Small intestine (tissue), 7 donors: Measurements from ENCODE around the gene STIM1. TPM values are rescaled to one million over a fixed set of nuclear protein-coding genes. Genes with fewer than 3 reads are reported as not detected.

Experiments
- DNase-seq, 2 donors: peaks; one replicate each; pipeline versions ENCODE4 v3.0.0 to v3.0.0-alpha.2; 2013
- FAIRE-seq: peaks from 2 replicates; lab custom pipeline; 2012; peaks lifted over from hg19 to GRCh38; lab: Jason Lieb, UNC
- H3K27ac ChIP-seq, 3 donors: one replicate each; pipeline ENCODE4 v1.5.1; 2013; ENCODE audit warnings: low read length in 2 of 3, mild to moderate bottlenecking in 2 of 3, control low read depth in 1 of 3, inconsistent platforms in 1 of 3, low read depth in 1 of 3, moderate library complexity in 1 of 3
- H3K27me3 ChIP-seq, 3 donors: one replicate each; pipeline ENCODE4 v1.6.1; 2013; ENCODE audit warnings: low read length in 3 of 3, inconsistent platforms in 1 of 3; ENCODE audit not compliant: control insufficient read depth in 3 of 3, insufficient read depth in 3 of 3
- H3K36me3 ChIP-seq, 3 donors: one replicate each; pipeline ENCODE4 v1.6.1; 2013; ENCODE audit warnings: low read length in 3 of 3, inconsistent platforms in 1 of 3, low read depth in 1 of 3, mild to moderate bottlenecking in 1 of 3, moderate library complexity in 1 of 3; ENCODE audit not compliant: control insufficient read depth in 3 of 3, insufficient read depth in 2 of 3
- H3K4me1 ChIP-seq, 3 donors: one replicate each; pipeline ENCODE4 v1.6.1; 2013; ENCODE audit warnings: low read length in 2 of 3, inconsistent platforms in 1 of 3, low read depth in 1 of 3, mild to moderate bottlenecking in 1 of 3, moderate library complexity in 1 of 3; ENCODE audit not compliant: control insufficient read depth in 3 of 3, insufficient read depth in 2 of 3
- H3K4me3 ChIP-seq, 3 donors: one replicate each; pipeline ENCODE4 v1.5.1; 2013; ENCODE audit warnings: low read length in 3 of 3, control low read depth in 1 of 3, inconsistent platforms in 1 of 3, low read depth in 1 of 3, mild to moderate bottlenecking in 1 of 3, moderate library complexity in 1 of 3
- H3K9me3 ChIP-seq, 2 donors: one replicate each; pipeline ENCODE4 v1.6.1; 2013; ENCODE audit warnings: low read depth in 1 of 2, low read length in 1 of 2; ENCODE audit not compliant: control insufficient read depth in 2 of 2, insufficient read depth in 1 of 2
- WGBS, 3 donors: extraction: QIAGEN DNeasy Blood & Tissue Kit; methylation state at CpG; one replicate each; pipeline ENCODE4 v1.1.7; 2013; 5-methylcytosine and 5-hydroxymethylcytosine counted together
- polyA plus RNA-seq, 4 donors: library from polyadenylated mRNA; stranded (reverse) in 3 of 4; unstranded in 1 of 4; fragments of 200-250 nt in 3 of 4; fragments of 120-200 nt in 1 of 4; gene quantifications; one replicate each; pipeline versions ENCODE4 v1.2.1 to v1.2.3, GENCODE V29; 2013
- donor health status: healthy with polysubstance abuse.
- donor health status: control.
- donor health status: control.
- donor health status: Bipolar disorder and iron deficiency.
- donor health status: healthy.

STIM1 gene
- polyA plus RNA-seq, 4 donors, result 5.6 to 27.9 (median 11.7) TPM

DNA sequence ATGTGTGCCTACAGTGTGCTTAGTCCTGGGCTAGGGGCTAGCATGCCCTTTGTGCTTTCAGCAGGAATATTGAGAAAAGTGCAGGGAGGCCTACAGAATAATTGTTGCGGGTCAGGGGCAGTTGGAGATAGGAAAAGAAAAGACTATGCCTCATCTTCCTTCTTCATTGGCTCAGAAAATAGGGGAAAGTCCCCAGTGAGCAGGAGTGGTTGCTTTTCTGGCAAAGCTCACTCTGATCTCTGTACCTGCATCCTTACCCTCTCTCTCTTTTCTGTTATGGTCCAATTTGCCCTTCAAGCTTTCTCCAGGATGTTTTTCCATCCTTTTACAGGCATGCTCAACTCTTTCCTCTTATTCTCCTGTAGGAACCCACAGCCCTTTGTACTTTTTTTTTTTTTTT, 209.6 kb downstream of the STIM1 start:
- 61 to 73% (median 63%) methylated on average over 1 of the region's 1 CpG for WGBS, 3 donors
- H3K4me1 ChIP-seq, result no peaks in the 10 kb centered on the region
- FAIRE-seq, result no peak
- DNase-seq, result no peak
- no peaks in the 10 kb centered on the region for H3K27me3 ChIP-seq
- peaks cover 2 to 8% (median 5%) of the 10 kb centered on the region in 3 donors for H3K36me3 ChIP-seq
- no peak overlapping the region for H3K27ac ChIP-seq
- no peak overlapping the region for H3K4me3 ChIP-seq
- H3K9me3 ChIP-seq, result no peaks in the 10 kb centered on the region

GRCh38 chr11:4065601-4066377, 210.3 kb downstream of the STIM1 start:
- Histone ChIP-seq H3K4me3 (no peak overlapping the region), H3K27ac (no peak overlapping the region), H3K36me3 (peaks cover 1 to 9% (median 5%) of the 10 kb centered on the region in 3 donors), H3K9me3 (no peaks in the 10 kb centered on the region), H3K27me3 (no peaks in the 10 kb centered on the region), H3K4me1 (no peaks in the 10 kb centered on the region)
- DNase-seq (no peak), FAIRE-seq (no peak)
- 81 to 97% (median 91%) methylated on average over 2 of the region's 2 CpGs for WGBS, 3 donors

- no peak overlapping the region for H3K27ac ChIP-seq
- no peaks in the 10 kb centered on the region for H3K9me3 ChIP-seq
- FAIRE-seq (no peak), DNase-seq (no peak)
- H3K36me3 ChIP-seq, result peaks cover 2 to 9% (median 3%) of the 10 kb centered on the region in 3 donors
- H3K27me3 ChIP-seq, result no peaks in the 10 kb centered on the region
- H3K4me3 ChIP-seq, result no peak overlapping the region
- WGBS, 3 donors, result 66 to 77% (median 69%) methylated on average over 5 of the region's 5 CpGs
- no peaks in the 10 kb centered on the region for H3K4me1 ChIP-seq
Observed at GRCh38 chr11:4066910-4067309, 211.4 kb downstream of the STIM1 start.

- H3K27me3 ChIP-seq, result no peaks in the 10 kb centered on the region
- no peaks in the 10 kb centered on the region for H3K9me3 ChIP-seq
- H3K4me3 ChIP-seq, result no peak overlapping the region
- FAIRE-seq (no peak), DNase-seq (no peak)
- H3K27ac ChIP-seq, result no peak overlapping the region
- no peaks in the 10 kb centered on the region for H3K4me1 ChIP-seq
- H3K36me3 ChIP-seq, result peaks cover 3 to 7% (median 6%) of the 10 kb centered on the region in 3 donors
- 61 to 84% (median 63%) methylated on average over 1 of the region's 1 CpG for WGBS, 3 donors
Observed at GRCh38 chr11:4068962-4069361, 213.5 kb downstream of the STIM1 start.

DNA sequence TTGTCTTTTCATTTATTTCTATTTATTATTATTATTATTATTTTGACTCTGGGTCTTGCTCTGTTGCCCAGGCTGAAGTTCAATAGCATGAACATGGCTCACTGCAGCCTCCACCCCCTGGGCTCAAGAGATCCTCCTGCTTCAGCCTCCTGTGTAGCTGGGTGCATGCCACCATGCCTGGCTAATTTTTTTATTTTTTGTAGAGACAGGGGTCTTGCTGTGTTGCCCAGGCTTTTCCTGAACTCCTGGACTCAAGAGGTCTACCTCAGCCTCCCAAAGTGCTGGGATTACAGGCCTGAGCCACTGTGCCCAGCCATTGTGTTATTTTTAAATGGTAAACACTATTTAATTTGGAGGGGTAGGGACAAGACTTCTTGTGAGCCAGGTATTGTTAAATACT, 215.9 kb downstream of the STIM1 start:
- no peak for FAIRE-seq
- H3K4me1 ChIP-seq, result no peaks in the 10 kb centered on the region
- H3K4me3 ChIP-seq, result no peak overlapping the region
- H3K9me3 ChIP-seq, result no peaks in the 10 kb centered on the region
- H3K36me3 ChIP-seq, result peaks cover 4 to 14% (median 4%) of the 10 kb centered on the region in 3 donors
- no peak for DNase-seq
- H3K27ac ChIP-seq, result no peak overlapping the region
- no peaks in the 10 kb centered on the region for H3K27me3 ChIP-seq

DNA sequence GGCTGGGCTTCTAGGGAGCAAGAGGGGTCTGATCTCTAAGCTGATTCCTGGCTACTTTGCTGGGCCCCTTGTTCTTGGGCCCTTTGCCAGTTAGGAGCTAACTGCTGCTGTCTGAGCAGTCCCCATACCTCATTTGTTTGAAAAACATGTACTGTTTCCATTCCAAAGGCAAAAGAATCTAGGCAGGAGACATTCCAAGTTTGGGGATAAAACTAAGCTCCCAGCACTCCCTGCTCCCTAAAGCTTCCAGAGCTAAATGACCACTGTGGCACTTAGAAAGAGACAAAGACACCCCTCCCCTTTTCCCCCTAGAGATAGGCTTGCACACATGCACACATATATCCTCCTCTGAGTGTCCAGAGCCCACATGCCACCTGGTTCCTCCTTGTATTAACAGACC, 216.4 kb downstream of the STIM1 start:
- no peak for DNase-seq

GRCh38 chr11:4072668-4073285, 217.3 kb downstream of the STIM1 start:
- FAIRE-seq, result peak; percentile 36
- H3K27me3 ChIP-seq, result no peaks in the 10 kb centered on the region
- no peaks in the 10 kb centered on the region for H3K4me1 ChIP-seq
- WGBS, 3 donors, result 5 to 14% (median 5%) methylated on average over 4 of the region's 4 CpGs
- peak overlapping the region in 1 of 3 donors; percentile 10 for H3K27ac ChIP-seq
- peak; percentile 80 to 84 for DNase-seq
- H3K4me3 ChIP-seq, result no peak overlapping the region
- peaks cover 4 to 14% (median 4%) of the 10 kb centered on the region in 3 donors for H3K36me3 ChIP-seq
- no peaks in the 10 kb centered on the region for H3K9me3 ChIP-seq

More for the DNA sequence above, 216.4 kb downstream of the STIM1 start:
- Histone ChIP-seq H3K4me1 (no peaks in the 10 kb centered on the region), H3K9me3 (no peaks in the 10 kb centered on the region), H3K27ac (peak overlapping the region in 1 of 3 donors; percentile 46), H3K4me3 (no peak overlapping the region), H3K36me3 (peaks cover 4 to 14% (median 4%) of the 10 kb centered on the region in 3 donors), H3K27me3 (no peaks in the 10 kb centered on the region)
- no peak for FAIRE-seq

DNA sequence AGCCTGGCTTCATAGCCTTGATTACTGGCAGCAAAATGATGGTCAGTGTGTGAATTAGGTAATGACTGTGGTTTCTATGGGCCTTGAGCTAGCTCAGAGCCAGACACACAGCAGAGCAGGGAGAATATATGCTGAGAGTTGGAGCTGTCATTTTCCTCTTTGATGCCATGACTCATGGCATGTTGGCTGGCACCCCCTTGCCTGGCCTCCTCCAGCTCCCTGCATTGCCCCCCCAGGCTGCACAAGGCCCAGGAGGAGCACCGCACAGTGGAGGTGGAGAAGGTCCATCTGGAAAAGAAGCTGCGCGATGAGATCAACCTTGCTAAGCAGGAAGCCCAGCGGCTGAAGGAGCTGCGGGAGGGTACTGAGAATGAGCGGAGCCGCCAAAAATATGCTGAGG, 218.8 kb downstream of the STIM1 start:
- Histone ChIP-seq H3K4me3 (no peak overlapping the region), H3K27ac (no peak overlapping the region), H3K4me1 (no peaks in the 10 kb centered on the region), H3K9me3 (no peaks in the 10 kb centered on the region), H3K27me3 (no peaks in the 10 kb centered on the region), H3K36me3 (peaks cover 4 to 11% (median 4%) of the 10 kb centered on the region in 3 donors)
- 86 to 97% (median 95%) methylated on average over 7 of the region's 7 CpGs for WGBS, 3 donors
- no peak for FAIRE-seq
- no peak for DNase-seq
